ENCODE results near the gene TPK1. TPM values are rescaled to one million over a fixed set of nuclear protein-coding genes. Genes with fewer than 3 reads are reported as not detected.

The TPK1 gene
- total RNA-seq, 1 experiment from 2014 or later = 3.3 TPM

DNA sequence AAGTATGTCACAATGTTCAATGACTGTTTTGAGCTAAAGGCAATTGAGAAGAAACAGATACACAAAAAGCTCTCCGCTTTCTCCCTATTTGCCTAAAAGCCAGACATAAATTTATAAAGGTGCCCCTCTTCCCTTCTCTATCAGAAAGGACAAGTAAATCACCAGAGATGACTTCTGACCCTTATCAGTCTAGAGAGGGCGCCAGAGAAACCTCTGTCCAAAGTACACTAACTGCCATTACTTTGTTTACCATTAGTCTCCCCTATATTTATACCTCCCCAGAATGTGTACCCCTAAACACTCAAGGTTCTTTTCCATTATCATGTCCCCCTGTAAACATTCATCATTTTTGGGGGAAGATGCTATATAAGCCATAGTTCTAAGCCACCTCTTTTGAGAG lies 49.3 kb downstream of the TPK1 start:
- intact Hi-C loops (cut with micrococcal nuclease; ENCODE audit: unreplicated experiment) (no loop called here), in situ Hi-C loops (cut with HindIII; ENCODE audit: low pct_unique_long_range_greater_than_20kb, low sequenced_read_pairs) (no loop called here)
- Histone ChIP-seq H3K9me3 (ENCODE audit: control insufficient read depth, insufficient read depth, low read depth, low read length) (no peaks in the 10 kb centered on the region), H3K4me3 (ENCODE audit: low read depth in 2 of 2, low read length in 2 of 2) (no peak overlapping the region), H3K36me3 (ENCODE audit: control insufficient read depth, insufficient read depth, low read length) (no peaks in the 10 kb centered on the region), H3K27ac (ENCODE audit: low read length) (no peak overlapping the region), H3K4me1 (ENCODE audit: control insufficient read depth, insufficient read depth, low read length) (no peaks in the 10 kb centered on the region), H3K27me3 (ENCODE audit: control insufficient read depth, insufficient read depth, low read length) (no peaks in the 10 kb centered on the region)
- CTCF ChIA-PET = interaction anchor here (0.6 kb wide), 1 partner anchor 117 kb away, joined by 5 read pairs; no protein-coding TSS in a partner anchor
- ATAC-seq (no peak), DNase-seq (ENCODE audit: low read depth, low spot score) (no peak)
- POLR2A ChIA-PET = no interaction called here
- TF ChIP-seq, protein P1, sequence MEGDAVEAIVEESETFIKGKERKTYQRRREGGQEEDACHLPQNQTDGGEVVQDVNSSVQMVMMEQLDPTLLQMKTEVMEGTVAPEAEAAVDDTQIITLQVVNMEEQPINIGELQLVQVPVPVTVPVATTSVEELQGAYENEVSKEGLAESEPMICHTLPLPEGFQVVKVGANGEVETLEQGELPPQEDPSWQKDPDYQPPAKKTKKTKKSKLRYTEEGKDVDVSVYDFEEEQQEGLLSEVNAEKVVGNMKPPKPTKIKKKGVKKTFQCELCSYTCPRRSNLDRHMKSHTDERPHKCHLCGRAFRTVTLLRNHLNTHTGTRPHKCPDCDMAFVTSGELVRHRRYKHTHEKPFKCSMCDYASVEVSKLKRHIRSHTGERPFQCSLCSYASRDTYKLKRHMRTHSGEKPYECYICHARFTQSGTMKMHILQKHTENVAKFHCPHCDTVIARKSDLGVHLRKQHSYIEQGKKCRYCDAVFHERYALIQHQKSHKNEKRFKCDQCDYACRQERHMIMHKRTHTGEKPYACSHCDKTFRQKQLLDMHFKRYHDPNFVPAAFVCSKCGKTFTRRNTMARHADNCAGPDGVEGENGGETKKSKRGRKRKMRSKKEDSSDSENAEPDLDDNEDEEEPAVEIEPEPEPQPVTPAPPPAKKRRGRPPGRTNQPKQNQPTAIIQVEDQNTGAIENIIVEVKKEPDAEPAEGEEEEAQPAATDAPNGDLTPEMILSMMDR (IDR thresholded peaks at IDR 0.05) = no peak
- TF ChIP-seq POLR2AphosphoS5 (IDR thresholded peaks at IDR 0.05; ENCODE audit: low read depth, low read length) (no peak), TCF7L2 (IDR thresholded peaks at IDR 0.05; ENCODE audit: low read depth, low read length) (no peak), SIN3A (IDR thresholded peaks at IDR 0.05; ENCODE audit: borderline replicate concordance, insufficient read depth, low read depth, low read length) (no peak)
- TF ChIP-seq, protein P2, sequence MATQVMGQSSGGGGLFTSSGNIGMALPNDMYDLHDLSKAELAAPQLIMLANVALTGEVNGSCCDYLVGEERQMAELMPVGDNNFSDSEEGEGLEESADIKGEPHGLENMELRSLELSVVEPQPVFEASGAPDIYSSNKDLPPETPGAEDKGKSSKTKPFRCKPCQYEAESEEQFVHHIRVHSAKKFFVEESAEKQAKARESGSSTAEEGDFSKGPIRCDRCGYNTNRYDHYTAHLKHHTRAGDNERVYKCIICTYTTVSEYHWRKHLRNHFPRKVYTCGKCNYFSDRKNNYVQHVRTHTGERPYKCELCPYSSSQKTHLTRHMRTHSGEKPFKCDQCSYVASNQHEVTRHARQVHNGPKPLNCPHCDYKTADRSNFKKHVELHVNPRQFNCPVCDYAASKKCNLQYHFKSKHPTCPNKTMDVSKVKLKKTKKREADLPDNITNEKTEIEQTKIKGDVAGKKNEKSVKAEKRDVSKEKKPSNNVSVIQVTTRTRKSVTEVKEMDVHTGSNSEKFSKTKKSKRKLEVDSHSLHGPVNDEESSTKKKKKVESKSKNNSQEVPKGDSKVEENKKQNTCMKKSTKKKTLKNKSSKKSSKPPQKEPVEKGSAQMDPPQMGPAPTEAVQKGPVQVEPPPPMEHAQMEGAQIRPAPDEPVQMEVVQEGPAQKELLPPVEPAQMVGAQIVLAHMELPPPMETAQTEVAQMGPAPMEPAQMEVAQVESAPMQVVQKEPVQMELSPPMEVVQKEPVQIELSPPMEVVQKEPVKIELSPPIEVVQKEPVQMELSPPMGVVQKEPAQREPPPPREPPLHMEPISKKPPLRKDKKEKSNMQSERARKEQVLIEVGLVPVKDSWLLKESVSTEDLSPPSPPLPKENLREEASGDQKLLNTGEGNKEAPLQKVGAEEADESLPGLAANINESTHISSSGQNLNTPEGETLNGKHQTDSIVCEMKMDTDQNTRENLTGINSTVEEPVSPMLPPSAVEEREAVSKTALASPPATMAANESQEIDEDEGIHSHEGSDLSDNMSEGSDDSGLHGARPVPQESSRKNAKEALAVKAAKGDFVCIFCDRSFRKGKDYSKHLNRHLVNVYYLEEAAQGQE (IDR thresholded peaks at IDR 0.05; ENCODE audit: insufficient read depth in 1 of 2, low read depth in 2 of 2, low read length in 1 of 2) = no peak
- BruUV-seq (replicated peaks) = no TSS peak

DNA sequence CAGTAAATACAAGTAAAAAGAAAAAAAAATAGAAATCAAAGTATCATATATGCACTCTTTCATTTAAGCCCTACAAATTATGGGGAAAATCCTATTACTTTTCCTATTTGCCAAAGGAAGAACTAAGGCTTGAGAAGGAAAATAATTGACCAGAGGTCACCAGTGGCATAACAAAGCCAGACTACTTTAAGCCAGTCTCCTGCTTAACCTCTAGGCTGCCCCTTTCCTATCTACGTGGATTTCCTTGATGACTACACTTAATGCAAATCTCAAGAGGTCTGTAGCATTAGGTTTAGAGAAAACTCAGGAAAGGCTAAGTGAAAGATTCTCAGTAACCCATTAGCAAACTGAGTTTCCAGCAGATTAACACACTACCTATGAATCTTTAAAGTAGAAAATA lies 49.8 kb downstream of the TPK1 start:
- Histone ChIP-seq H3K27ac (ENCODE audit: low read length) (no peak overlapping the region), H3K9me3 (ENCODE audit: control insufficient read depth, insufficient read depth, low read depth, low read length) (no peaks in the 10 kb centered on the region), H3K36me3 (ENCODE audit: control insufficient read depth, insufficient read depth, low read length) (no peaks in the 10 kb centered on the region), H3K27me3 (ENCODE audit: control insufficient read depth, insufficient read depth, low read length) (no peaks in the 10 kb centered on the region), H3K4me3 (ENCODE audit: low read depth in 2 of 2, low read length in 2 of 2) (no peak overlapping the region), H3K4me1 (ENCODE audit: control insufficient read depth, insufficient read depth, low read length) (no peaks in the 10 kb centered on the region)
- ATAC-seq (no peak), DNase-seq (ENCODE audit: low read depth, low spot score) (no peak)
- TF ChIP-seq TCF7L2 (IDR thresholded peaks at IDR 0.05; ENCODE audit: low read depth, low read length) (no peak), POLR2AphosphoS5 (IDR thresholded peaks at IDR 0.05; ENCODE audit: low read depth, low read length) (no peak), SIN3A (IDR thresholded peaks at IDR 0.05; ENCODE audit: borderline replicate concordance, insufficient read depth, low read depth, low read length) (no peak)
- TF ChIP-seq, protein P1 (IDR thresholded peaks at IDR 0.05) = no peak
- TF ChIP-seq, protein P2 (IDR thresholded peaks at IDR 0.05; ENCODE audit: insufficient read depth in 1 of 2, low read depth in 2 of 2, low read length in 1 of 2) = no peak
- intact Hi-C loops (cut with micrococcal nuclease; ENCODE audit: unreplicated experiment) (no loop called here), in situ Hi-C loops (cut with HindIII; ENCODE audit: low pct_unique_long_range_greater_than_20kb, low sequenced_read_pairs) (no loop called here)
- CTCF ChIA-PET = no interaction called here
- BruUV-seq (replicated peaks) = no TSS peak
- POLR2A ChIA-PET = no interaction called here

Measured in Panc1 (cell line).